Left lung (tissue), 10 donors: Measurements from ENCODE around the gene PCBP3. TPM values are rescaled to one million over a fixed set of nuclear protein-coding genes. Genes with fewer than 3 reads are reported as not detected.

ENCODE experiments used
- ATAC-seq: fragments of 200-7000 bp; cut with Tn5 transposase; one replicate; pipeline ENCODE4 v1.9.1; 2020; ENCODE audit warnings: moderate library complexity
- DNase-seq, 4 donors: peaks; one replicate each; pipeline ENCODE4 v3.0.0-alpha.2; 2013 to 2020
- H3K27ac ChIP-seq, 2 donors: fragments of 200-600 bp; sonication (generic) in 1 of 2; one replicate each; pipeline versions ENCODE4 v1.5.0 to v1.8.0; 2020 to 2021
- H3K27me3 ChIP-seq, 2 donors: fragments of 200-600 bp; sonication (generic) in 1 of 2; one replicate each; pipeline versions ENCODE4 v1.5.0 to v1.8.0; 2020 to 2021
- H3K36me3 ChIP-seq, 2 donors: fragments of 200-600 bp; sonication (generic) in 1 of 2; one replicate each; pipeline versions ENCODE4 v1.5.0 to v1.8.0; 2020 to 2021
- H3K4me1 ChIP-seq, 2 donors: fragments of 200-600 bp; one replicate each; pipeline ENCODE4 v1.8.0; 2021
- H3K4me3 ChIP-seq, 2 donors: fragments of 200-600 bp; sonication (generic) in 1 of 2; one replicate each; pipeline versions ENCODE4 v1.5.0 to v1.8.0; 2020 to 2021; ENCODE audit warnings: mild to moderate bottlenecking in 1 of 2
- H3K9me3 ChIP-seq, 2 donors: fragments of 200-600 bp; sonication (generic) in 1 of 2; one replicate each; pipeline versions ENCODE4 v1.5.0 to v1.8.0; 2020 to 2021
- intact Hi-C, 2 donors: fragments of 100-400 bp; cut with DNase I; formaldehyde crosslinking; loops; one replicate each; pipeline versions ENCODE4 v1.11.2 to v1.14.2; 2022
- polyA plus RNA-seq, 6 donors: library from polyadenylated mRNA; unstranded; fragments of 120-200 nt; gene quantifications; one replicate each; pipeline ENCODE4 v1.2.1, GENCODE V29; 2013; ENCODE audit not compliant: insufficient read length in 6 of 6
- total RNA-seq, 2 donors: library from RNA; stranded (reverse); fragmentation: NEBNext Ultra II Directional; extraction: Animal tissue kit (Norgen Biotek cat#: 25700); gene quantifications; one replicate each; pipeline ENCODE4 v1.2.1, GENCODE V29; 2021
- TF ChIP-seq, protein P1 (sequence below), 2 donors: fragments of 200-600 bp; sonication (generic) in 1 of 2; IDR thresholded peaks; one replicate each; pipeline versions ENCODE4 v1.5.0 to v1.8.0; 2021; ENCODE audit warnings: antibody characterized with exemption in 2 of 2
- donor health status: DM: no; HTN: yes; CAD: no.
- donor health status: DM: no; HTN: no; CAD: no.

Gene PCBP3
- total and polyA plus RNA-seq, 8 donors: 2.1 to 13.8 (median 3.0) TPM

GRCh38 chr21:45632637-45633251 lies 10.8 kb upstream of the PCBP3 start:
- no peak overlapping the region for H3K4me3 ChIP-seq
- ATAC-seq (no peak), DNase-seq (no peak)
- no peaks in the 10 kb centered on the region for H3K4me1 ChIP-seq
- TF ChIP-seq, protein P1, sequence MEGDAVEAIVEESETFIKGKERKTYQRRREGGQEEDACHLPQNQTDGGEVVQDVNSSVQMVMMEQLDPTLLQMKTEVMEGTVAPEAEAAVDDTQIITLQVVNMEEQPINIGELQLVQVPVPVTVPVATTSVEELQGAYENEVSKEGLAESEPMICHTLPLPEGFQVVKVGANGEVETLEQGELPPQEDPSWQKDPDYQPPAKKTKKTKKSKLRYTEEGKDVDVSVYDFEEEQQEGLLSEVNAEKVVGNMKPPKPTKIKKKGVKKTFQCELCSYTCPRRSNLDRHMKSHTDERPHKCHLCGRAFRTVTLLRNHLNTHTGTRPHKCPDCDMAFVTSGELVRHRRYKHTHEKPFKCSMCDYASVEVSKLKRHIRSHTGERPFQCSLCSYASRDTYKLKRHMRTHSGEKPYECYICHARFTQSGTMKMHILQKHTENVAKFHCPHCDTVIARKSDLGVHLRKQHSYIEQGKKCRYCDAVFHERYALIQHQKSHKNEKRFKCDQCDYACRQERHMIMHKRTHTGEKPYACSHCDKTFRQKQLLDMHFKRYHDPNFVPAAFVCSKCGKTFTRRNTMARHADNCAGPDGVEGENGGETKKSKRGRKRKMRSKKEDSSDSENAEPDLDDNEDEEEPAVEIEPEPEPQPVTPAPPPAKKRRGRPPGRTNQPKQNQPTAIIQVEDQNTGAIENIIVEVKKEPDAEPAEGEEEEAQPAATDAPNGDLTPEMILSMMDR (IDR thresholded peaks at IDR 0.05): no peak
- peaks cover 0 to 15% of the 10 kb centered on the region in 2 donors for H3K27me3 ChIP-seq
- intact Hi-C loops: no loop called here
- H3K9me3 ChIP-seq: no peaks in the 10 kb centered on the region
- H3K36me3 ChIP-seq: no peaks in the 10 kb centered on the region
- H3K27ac ChIP-seq: no peak overlapping the region

- Histone ChIP-seq H3K27me3 (peaks cover 0 to 27% of the 10 kb centered on the region in 2 donors), H3K4me3 (no peak overlapping the region), H3K4me1 (no peaks in the 10 kb centered on the region), H3K36me3 (no peaks in the 10 kb centered on the region), H3K27ac (no peak overlapping the region), H3K9me3 (no peaks in the 10 kb centered on the region)
- TF ChIP-seq, protein P1 (IDR thresholded peaks at IDR 0.05): no peak
- DNase-seq (no peak), ATAC-seq (no peak)
- intact Hi-C loops: no loop called here
These were observed 8.9 kb upstream of the PCBP3 start for GRCh38 chr21:45634511-45635183.

DNA sequence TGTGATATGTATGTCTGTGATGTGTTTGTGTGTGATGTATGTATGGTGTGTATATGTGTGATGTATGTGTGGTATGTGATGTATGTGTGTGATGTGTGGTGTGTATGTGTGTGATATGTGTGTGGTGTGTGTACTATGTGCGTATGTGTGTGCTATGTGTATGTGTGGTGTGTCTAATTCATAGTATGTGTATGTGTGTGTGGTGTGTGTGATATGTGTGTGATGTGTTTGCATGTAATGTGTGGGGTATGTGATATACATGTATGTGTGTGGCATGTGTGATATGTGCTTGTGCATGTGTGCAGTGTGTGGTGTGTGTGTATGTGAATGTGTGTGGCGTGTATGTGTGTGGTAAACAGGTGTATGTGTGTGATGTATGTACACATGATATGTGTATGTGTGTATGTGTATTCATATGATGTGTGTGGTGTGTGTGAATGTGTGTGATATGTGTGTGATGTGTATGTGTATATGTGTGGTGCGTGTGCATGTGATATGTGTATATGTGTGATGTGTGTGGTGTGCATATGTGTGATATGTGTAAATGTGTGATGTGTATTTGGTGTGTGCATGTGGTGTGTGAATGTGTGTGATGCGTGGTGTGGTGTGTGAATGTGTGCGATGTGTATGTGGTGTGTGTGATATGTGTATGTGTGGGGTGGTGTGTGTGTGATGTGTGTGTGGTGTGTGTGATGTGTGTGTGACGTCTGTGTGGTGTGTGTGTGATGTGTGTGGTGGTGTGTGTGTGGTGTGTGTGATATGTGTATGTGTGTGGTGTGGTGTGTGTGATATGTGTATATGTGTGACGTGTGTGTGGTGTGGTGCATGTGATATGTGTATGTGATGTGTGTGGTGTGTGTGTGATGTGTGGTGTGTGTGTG lies 8.0 kb upstream of the PCBP3 start:
- Histone ChIP-seq H3K27me3 (peaks cover 0 to 28% of the 10 kb centered on the region in 2 donors), H3K9me3 (no peaks in the 10 kb centered on the region), H3K27ac (no peak overlapping the region), H3K4me1 (peaks cover 0 to 7% of the 10 kb centered on the region in 2 donors), H3K4me3 (no peak overlapping the region), H3K36me3 (no peaks in the 10 kb centered on the region)
- DNase-seq: no peak
- intact Hi-C loops: no loop called here
- ATAC-seq: no peak
- TF ChIP-seq, protein P1 (IDR thresholded peaks at IDR 0.05): no peak

DNA sequence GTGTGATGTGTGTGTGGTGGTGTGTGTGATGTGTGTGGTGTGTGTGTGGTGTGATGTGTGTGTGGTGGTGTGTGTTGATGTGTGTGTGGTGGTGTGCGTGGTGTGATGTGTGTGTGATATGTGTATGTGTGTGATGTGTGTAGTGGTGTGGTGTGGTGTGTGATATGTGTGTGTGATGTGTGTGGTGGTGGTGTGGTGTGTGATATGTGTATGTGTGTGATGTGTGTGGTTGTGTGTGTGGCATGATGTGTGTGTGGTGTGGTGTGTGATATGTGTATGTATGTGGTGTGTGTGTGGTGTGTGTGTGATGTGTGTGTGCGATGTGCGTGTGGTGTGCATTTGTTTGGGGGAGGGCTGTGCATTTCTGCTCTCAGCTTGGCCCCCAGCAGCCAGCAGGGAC lies 7.1 kb upstream of the PCBP3 start:
- TF ChIP-seq, protein P1 (IDR thresholded peaks at IDR 0.05): no peak
- Histone ChIP-seq H3K27me3 (peaks cover 0 to 32% of the 10 kb centered on the region in 2 donors), H3K36me3 (no peaks in the 10 kb centered on the region), H3K9me3 (no peaks in the 10 kb centered on the region), H3K4me1 (peaks cover 0 to 16% of the 10 kb centered on the region in 2 donors), H3K4me3 (no peak overlapping the region), H3K27ac (no peak overlapping the region)
- intact Hi-C loops: no loop called here
- no peak for ATAC-seq
- no peak for DNase-seq
